ENCODE measurements around the gene ALDH9A1.

- TF ChIP-seq CTCF (IDR thresholded peaks at IDR 0.05; ENCODE audit: low read length) (no peak), EZH2 (IDR thresholded peaks at IDR 0.05; ENCODE audit: borderline replicate concordance, low read length) (no peak)
Observed at GRCh38 chr1:165666152-165666825, 32.1 kb downstream of the ALDH9A1 start.

Data from OCI-LY1 (cell line).